Retinal pigment epithelial cell (primary cell): Measurements from ENCODE around the gene THBS3.

Experiments used
- DNase-seq: peaks from one replicate; pipeline ENCODE4 v3.0.0-alpha.2; 2010; ENCODE audit warnings: low read depth
- H3K4me3 ChIP-seq: 2 replicates; pipeline ENCODE4 v1.5.1; 2011; ENCODE audit warnings: mild to moderate bottlenecking, low read length, control low read depth, moderate library complexity
- CTCF ChIP-seq: conservative IDR thresholded peaks from 2 replicates; pipeline ENCODE4 v1.5.1; 2011; ENCODE audit warnings: low read depth, low read length, control low read depth, inconsistent platforms

The THBS3 gene

GRCh38 chr1:155186067-155186793 is 21.5 kb downstream of the THBS3 start:
- TF ChIP-seq CTCF, result no peak
- no peak for DNase-seq
- no peak overlapping the region for H3K4me3 ChIP-seq

GRCh38 chr1:155185783-155186066 is 22.0 kb downstream of the THBS3 start:
- no peak for DNase-seq
- H3K4me3 ChIP-seq, result no peak overlapping the region
- TF ChIP-seq CTCF, result no peak

GRCh38 chr1:155184835-155185782 is 22.6 kb downstream of the THBS3 start:
- H3K4me3 ChIP-seq, result no peak overlapping the region
- no peak for DNase-seq

DNA sequence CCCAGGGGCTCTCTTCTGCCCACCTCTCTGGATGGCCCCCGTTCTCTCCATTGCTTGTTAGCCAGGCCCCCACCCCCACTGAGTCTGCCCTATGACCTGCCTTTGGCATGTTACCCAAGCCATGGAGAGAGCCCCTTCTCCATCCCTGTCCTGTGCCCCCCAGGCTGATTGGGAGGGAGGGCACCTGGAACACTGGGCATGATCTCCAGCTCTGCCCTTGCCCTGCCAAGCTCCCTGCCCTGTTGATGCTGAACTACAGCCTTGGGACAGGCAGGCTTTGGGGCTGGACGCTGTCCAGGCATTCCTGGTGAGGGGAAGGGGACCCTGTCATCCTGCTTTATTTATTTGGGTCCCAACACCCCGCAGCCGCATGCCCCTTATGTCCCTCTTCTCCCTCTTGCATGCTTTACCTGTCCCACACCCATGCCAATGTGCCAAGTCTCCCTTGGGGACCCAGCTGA is 23.3 kb downstream of the THBS3 start:
- TF ChIP-seq CTCF, result no peak
- DNase-seq, result no peak
- no peak overlapping the region for H3K4me3 ChIP-seq

More at GRCh38 chr1:155184835-155185782, 22.6 kb downstream of the THBS3 start:
- TF ChIP-seq CTCF, result no peak

GRCh38 chr1:155183775-155184221 is 23.9 kb downstream of the THBS3 start:
- DNase-seq, result no peak
- TF ChIP-seq CTCF, result no peak
- H3K4me3 ChIP-seq, result no peak overlapping the region

GRCh38 chr1:155182052-155182550 is 25.6 kb downstream of the THBS3 start:
- DNase-seq, result no peak
- TF ChIP-seq CTCF, result no peak
- H3K4me3 ChIP-seq, result no peak overlapping the region
